K562 (cell line): ENCODE measurements around the gene RNASE8. TPM values are rescaled to one million over a fixed set of nuclear protein-coding genes. Genes with fewer than 3 reads are reported as not detected.

Source experiments
- ARNT ChIP-seq, 2 experiments: fragments of 450-650 bp; IDR thresholded peaks; 2 replicates each; pipeline ENCODE4 v1.6.1; 2016; ENCODE audit warnings: mild to moderate bottlenecking in 1 of 2
- CREM ChIP-seq: IDR thresholded peaks from 2 replicates; pipeline ENCODE4 v1.6.1; 2014; ENCODE audit warnings: antibody characterized with exemption, low read depth
- CXXC5 ChIP-seq: fragments of 250-450 bp; sonication (Bioruptor Pico); IDR thresholded peaks from 2 replicates; pipeline ENCODE4 v1.8.0; 2022; ENCODE audit warnings: inconsistent platforms, mild to moderate bottlenecking, moderate library complexity
- GABPB1 ChIP-seq: sonication (generic); formaldehyde crosslinking; IDR thresholded peaks from 2 replicates; pipeline ENCODE4 v1.8.0; 2022; ENCODE audit warnings: mild to moderate bottlenecking, missing genetic modification reagents
- GATAD2B ChIP-seq: fragments of 450-650 bp; IDR thresholded peaks from 2 replicates; pipeline ENCODE4 v1.6.1; 2017; ENCODE audit warnings: mild to moderate bottlenecking, borderline replicate concordance
- KDM4B ChIP-seq, 2 experiments: fragments of 450-650 bp in 1 of 2; sonication (generic) in 1 of 2; IDR thresholded peaks; 2 replicates each; pipeline ENCODE4 v1.6.1; 2016 to 2017; ENCODE audit warnings: borderline replicate concordance in 2 of 2, antibody characterized with exemption in 1 of 2, low read depth in 1 of 2, mild to moderate bottlenecking in 1 of 2
- KLF6 ChIP-seq: fragments of 250-450 bp; sonication (Bioruptor Pico); IDR thresholded peaks from 2 replicates; pipeline ENCODE4 v1.4.0; 2020; ENCODE audit warnings: mild to moderate bottlenecking, moderate library complexity, borderline replicate concordance
- MCM7 ChIP-seq, 2 experiments: fragments of 450-650 bp; IDR thresholded peaks; 2 replicates each; pipeline ENCODE4 v1.6.1; 2016 to 2018
- MED1 ChIP-seq: sonication (generic); formaldehyde crosslinking; IDR thresholded peaks from 2 replicates; pipeline ENCODE4 v1.8.1; 2023; ENCODE audit warnings: missing genetic modification reagents, borderline replicate concordance
- PCBP1 ChIP-seq: fragments of 200-400 bp; formaldehyde crosslinking; IDR thresholded peaks from 2 replicates; pipeline ENCODE4 v1.6.1; 2018; ENCODE audit warnings: mild to moderate bottlenecking, low read depth, low read length; ENCODE audit not compliant: poor library complexity, severe bottlenecking
- PHF8 ChIP-seq: fragments of 200-600 bp; sonication (generic); IDR thresholded peaks from 2 replicates; pipeline ENCODE4 v1.6.1; 2012; ENCODE audit warnings: mixed run types, mild to moderate bottlenecking, inconsistent platforms, low read length, moderate library complexity, borderline replicate concordance
- SIRT6 ChIP-seq: IDR thresholded peaks from one replicate; pipeline ENCODE4 v1.6.1; 2012; ENCODE audit warnings: low read depth, mild to moderate bottlenecking, control low read depth, inconsistent platforms, low read length, moderate library complexity
- SMC3 ChIP-seq: conservative IDR thresholded peaks from 2 replicates; pipeline ENCODE4 v1.6.1; 2011; ENCODE audit warnings: low read depth, low read length, improper control_type of control experiment; ENCODE audit not compliant: insufficient read depth
- YBX1 ChIP-seq: fragments of 450-650 bp; IDR thresholded peaks from 2 replicates; pipeline ENCODE4 v1.7.1; 2016; ENCODE audit warnings: mild to moderate bottlenecking
- ZBED1 ChIP-seq: IDR thresholded peaks from 2 replicates; pipeline ENCODE4 v1.6.1; 2014
- ZNF197 ChIP-seq: fragments of 200-800 bp; sonication (Bioruptor generic); IDR thresholded peaks from 2 replicates; pipeline ENCODE4 v1.6.1; 2016; ENCODE audit warnings: low read depth, missing genetic modification characterization, missing compliant biosample characterization
- ZNF217 ChIP-seq: sonication (generic); formaldehyde crosslinking; IDR thresholded peaks from 2 replicates; pipeline ENCODE4 v1.8.0; 2022; ENCODE audit warnings: mild to moderate bottlenecking, missing genetic modification reagents
- polyA plus RNA-seq, 8 experiments: library from polyadenylated mRNA; depleted of rRNA in 4 of 8; stranded (reverse) in 5 of 8; unstranded in 3 of 8; fragments of >200 nt; fragmentation: Nextera tagmentation in 2 of 8; fragmentation: Illumina TruSeq in 1 of 8; extraction: Ambion mirVana in 2 of 8; extraction: Trizol in 1 of 8; gene quantifications; 2 replicates each; pipeline versions ENCODE4 v1.2.1 to v1.2.3, GENCODE V29; 2011 to 2014; ENCODE audit warnings: inconsistent platforms in 1 of 8, missing spikeins in 1 of 8
- total RNA-seq, 7 experiments: library from RNA; depleted of rRNA in 6 of 7; stranded (reverse); fragments of >200 nt in 6 of 7; fragmentation: Illumina TruSeq in 2 of 7; extraction: Trizol in 2 of 7; gene quantifications; 2 replicates each; pipeline versions ENCODE4 v1.2.1 to v1.2.3, GENCODE V29; 2011 to 2021; ENCODE audit warnings: low replicate concordance in 1 of 7
- TF ChIP-seq, protein P1 (sequence below), 2 experiments: fragments of 450-650 bp; formaldehyde crosslinking in 1 of 2; IDR thresholded peaks; 2 replicates each; pipeline versions ENCODE4 v1.4.0 to v1.6.1; 2014 to 2020; ENCODE audit warnings: mild to moderate bottlenecking in 2 of 2, borderline replicate concordance in 1 of 2, low read depth in 1 of 2
- TF ChIP-seq, protein P2 (sequence below): fragments of 250-450 bp; sonication (Bioruptor Pico); IDR thresholded peaks from 2 replicates; pipeline ENCODE4 v1.8.0; 2021; ENCODE audit warnings: mild to moderate bottlenecking, moderate library complexity

The RNASE8 gene
- total and polyA plus RNA-seq, 9 of the 15 experiments (the other 6 are each of a cell fraction or from before 2014, with no cell fraction given) = not detected

DNA sequence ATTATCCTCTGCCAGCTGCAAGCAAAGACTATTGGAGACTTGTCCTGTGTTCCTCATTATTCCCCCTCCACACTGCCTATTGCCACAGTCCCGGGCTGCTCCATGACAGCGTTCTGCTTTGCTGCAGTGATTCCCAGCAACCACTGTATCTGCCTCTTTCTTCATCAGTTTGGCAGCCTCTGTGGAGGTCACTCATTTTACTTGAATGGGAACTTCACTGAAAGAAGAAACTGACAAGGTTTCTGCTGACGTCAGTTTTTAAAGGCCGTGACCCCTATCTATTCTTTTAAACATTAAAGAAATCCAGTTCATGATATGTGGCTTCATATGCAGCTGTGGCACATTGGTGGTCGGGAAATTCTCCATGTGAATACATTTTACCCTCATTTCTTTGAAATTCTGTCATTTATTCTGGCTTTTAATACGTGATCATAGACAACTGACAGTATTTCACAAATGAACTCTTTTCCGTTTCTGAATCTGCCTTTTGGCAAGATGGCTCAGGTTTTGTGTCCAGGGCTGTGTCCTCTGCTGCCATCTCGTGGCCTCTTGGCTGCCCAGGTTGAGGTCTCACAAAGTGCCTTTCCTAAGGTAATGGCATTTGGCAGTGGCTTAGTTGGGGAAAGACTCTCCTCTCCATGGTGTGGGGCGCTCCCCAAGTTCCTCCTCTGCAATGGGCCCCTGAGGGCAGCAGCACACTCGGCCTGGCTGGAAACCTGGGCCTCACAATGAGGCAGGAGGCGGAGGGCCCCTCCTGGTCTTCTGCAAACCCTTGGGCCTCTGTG is 49.1 kb downstream of the RNASE8 start (continued):
- TF ChIP-seq, protein P1, sequence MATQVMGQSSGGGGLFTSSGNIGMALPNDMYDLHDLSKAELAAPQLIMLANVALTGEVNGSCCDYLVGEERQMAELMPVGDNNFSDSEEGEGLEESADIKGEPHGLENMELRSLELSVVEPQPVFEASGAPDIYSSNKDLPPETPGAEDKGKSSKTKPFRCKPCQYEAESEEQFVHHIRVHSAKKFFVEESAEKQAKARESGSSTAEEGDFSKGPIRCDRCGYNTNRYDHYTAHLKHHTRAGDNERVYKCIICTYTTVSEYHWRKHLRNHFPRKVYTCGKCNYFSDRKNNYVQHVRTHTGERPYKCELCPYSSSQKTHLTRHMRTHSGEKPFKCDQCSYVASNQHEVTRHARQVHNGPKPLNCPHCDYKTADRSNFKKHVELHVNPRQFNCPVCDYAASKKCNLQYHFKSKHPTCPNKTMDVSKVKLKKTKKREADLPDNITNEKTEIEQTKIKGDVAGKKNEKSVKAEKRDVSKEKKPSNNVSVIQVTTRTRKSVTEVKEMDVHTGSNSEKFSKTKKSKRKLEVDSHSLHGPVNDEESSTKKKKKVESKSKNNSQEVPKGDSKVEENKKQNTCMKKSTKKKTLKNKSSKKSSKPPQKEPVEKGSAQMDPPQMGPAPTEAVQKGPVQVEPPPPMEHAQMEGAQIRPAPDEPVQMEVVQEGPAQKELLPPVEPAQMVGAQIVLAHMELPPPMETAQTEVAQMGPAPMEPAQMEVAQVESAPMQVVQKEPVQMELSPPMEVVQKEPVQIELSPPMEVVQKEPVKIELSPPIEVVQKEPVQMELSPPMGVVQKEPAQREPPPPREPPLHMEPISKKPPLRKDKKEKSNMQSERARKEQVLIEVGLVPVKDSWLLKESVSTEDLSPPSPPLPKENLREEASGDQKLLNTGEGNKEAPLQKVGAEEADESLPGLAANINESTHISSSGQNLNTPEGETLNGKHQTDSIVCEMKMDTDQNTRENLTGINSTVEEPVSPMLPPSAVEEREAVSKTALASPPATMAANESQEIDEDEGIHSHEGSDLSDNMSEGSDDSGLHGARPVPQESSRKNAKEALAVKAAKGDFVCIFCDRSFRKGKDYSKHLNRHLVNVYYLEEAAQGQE (IDR thresholded peaks at IDR 0.05; ENCODE audit: borderline replicate concordance) = peak; percentile 59; the same call in 1 of the 2 replicates
- TF ChIP-seq, protein P1 (CRISPR knock-in tag; IDR thresholded peaks at IDR 0.05; ENCODE audit: low read depth) = no peak
- TF ChIP-seq YBX1 (no peak), KDM4B (IDR thresholded peaks at IDR 0.05; ENCODE audit: borderline replicate concordance in 2 of 2, low read depth in 1 of 2) (0 out of 4 replicates have a peak, but pooled peaks of 1 of the 2 experiments have one; percentile 8), ZNF197 (CRISPR knock-in tag) (no peak), ZNF217 (CRISPR knock-in tag) (no peak), GATAD2B (no peak), SIRT6 (no peak), MED1 (no peak), ARNT (IDR thresholded peaks at IDR 0.05) (no peak), PHF8 (no peak), CREM (peak; percentile 4; the same call in 1 of the 2 replicates), PCBP1 (no peak), GABPB1 (no peak), CXXC5 (CRISPR knock-in tag) (no peak), MCM7 (IDR thresholded peaks at IDR 0.05) (no peak), SMC3 (peak; percentile 58), KLF6 (CRISPR knock-in tag) (peak; percentile 51; the same call in 1 of the 2 replicates), ZBED1 (no peak)
- TF ChIP-seq, protein P2, sequence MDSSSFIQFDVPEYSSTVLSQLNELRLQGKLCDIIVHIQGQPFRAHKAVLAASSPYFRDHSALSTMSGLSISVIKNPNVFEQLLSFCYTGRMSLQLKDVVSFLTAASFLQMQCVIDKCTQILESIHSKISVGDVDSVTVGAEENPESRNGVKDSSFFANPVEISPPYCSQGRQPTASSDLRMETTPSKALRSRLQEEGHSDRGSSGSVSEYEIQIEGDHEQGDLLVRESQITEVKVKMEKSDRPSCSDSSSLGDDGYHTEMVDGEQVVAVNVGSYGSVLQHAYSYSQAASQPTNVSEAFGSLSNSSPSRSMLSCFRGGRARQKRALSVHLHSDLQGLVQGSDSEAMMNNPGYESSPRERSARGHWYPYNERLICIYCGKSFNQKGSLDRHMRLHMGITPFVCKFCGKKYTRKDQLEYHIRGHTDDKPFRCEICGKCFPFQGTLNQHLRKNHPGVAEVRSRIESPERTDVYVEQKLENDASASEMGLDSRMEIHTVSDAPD (CRISPR knock-in tag) = no peak
